ENCODE data around the gene DGKA.
A peak's percentile ranks its signal among the peaks of the same experiment; 100 is the strongest.

Gene DGKA

DNA sequence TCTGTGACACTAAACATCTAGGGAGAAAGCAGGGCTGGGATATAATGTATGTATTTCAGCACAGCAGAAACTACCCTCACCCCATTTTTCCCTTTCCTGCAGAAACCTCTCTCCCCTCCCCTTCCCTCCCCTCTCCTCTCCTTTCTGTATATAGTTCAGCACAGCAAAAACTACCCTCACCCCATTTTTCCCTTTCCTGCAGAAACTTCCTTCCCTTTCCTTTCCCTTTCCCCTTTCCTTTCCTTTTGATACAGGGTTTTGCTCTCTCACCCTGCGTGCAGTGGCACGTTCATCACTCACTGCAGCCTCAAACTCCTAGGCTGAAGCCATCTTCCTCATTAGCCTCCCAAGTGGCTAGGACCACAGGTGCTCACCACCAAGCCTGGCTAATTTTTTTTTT, 32.8 kb downstream of the DGKA start:
- no peak overlapping the region for H3K9ac ChIP-seq (ENCODE audit: low read length)
- DNase-seq, result no peak
- H2BK12ac ChIP-seq (ENCODE audit: low read length in 2 of 2), result no peak overlapping the region
- H3K23ac ChIP-seq (ENCODE audit: low read length in 2 of 2), result no peak overlapping the region
- H2BK120ac ChIP-seq (ENCODE audit: low read depth, low read length), result no peak overlapping the region
- 77% methylated on average over 2 of the region's 2 CpGs for WGBS
- no peak overlapping the region for H3K4me3 ChIP-seq (ENCODE audit: insufficient read depth in 1 of 2, low read depth in 1 of 2, low read length in 2 of 2)
- peaks cover 11% of the 10 kb centered on the region for H3K79me1 ChIP-seq (replicated peaks; ENCODE audit: low read length, poor library complexity, severe bottlenecking)
- H4K91ac ChIP-seq (ENCODE audit: low read length), result no peak overlapping the region
- no peak overlapping the region for H3K14ac ChIP-seq (ENCODE audit: low read length in 2 of 2)
- no peak overlapping the region for H3K27ac ChIP-seq (ENCODE audit: low read length, poor library complexity, severe bottlenecking)
- no peak overlapping the region for H2BK15ac ChIP-seq (ENCODE audit: low read depth, poor library complexity, severe bottlenecking)
- no peaks in the 10 kb centered on the region for H3K4me1 ChIP-seq (ENCODE audit: control insufficient read depth, insufficient read depth, low read depth, low read length)
- no peak overlapping the region for H3K4ac ChIP-seq (ENCODE audit: low read depth in 1 of 2, low read length in 2 of 2)
- no peak overlapping the region for H3K18ac ChIP-seq (ENCODE audit: low read depth in 1 of 2, low read length in 2 of 2)
- H3K4me2 ChIP-seq (ENCODE audit: low read length, poor library complexity, severe bottlenecking), result no peak overlapping the region
- no peaks in the 10 kb centered on the region for H3K9me3 ChIP-seq (ENCODE audit: control insufficient read depth, low read length)
- no peaks in the 10 kb centered on the region for H3K27me3 ChIP-seq (ENCODE audit: control insufficient read depth in 1 of 2, insufficient read depth in 1 of 2, low read length in 2 of 2)
- H2BK5ac ChIP-seq (ENCODE audit: low read depth, low read length, poor library complexity, severe bottlenecking), result no peak overlapping the region
- no peaks in the 10 kb centered on the region for H3K36me3 ChIP-seq (ENCODE audit: control insufficient read depth in 1 of 2, insufficient read depth in 2 of 2, low read depth in 1 of 2, low read length in 2 of 2)
- no peak overlapping the region for H2AK5ac ChIP-seq (ENCODE audit: low read length, severe bottlenecking)
- no peak overlapping the region for H4K8ac ChIP-seq (ENCODE audit: low read length)
- H2AFZ ChIP-seq (ENCODE audit: low read depth, low read length), result no peak overlapping the region

DNA sequence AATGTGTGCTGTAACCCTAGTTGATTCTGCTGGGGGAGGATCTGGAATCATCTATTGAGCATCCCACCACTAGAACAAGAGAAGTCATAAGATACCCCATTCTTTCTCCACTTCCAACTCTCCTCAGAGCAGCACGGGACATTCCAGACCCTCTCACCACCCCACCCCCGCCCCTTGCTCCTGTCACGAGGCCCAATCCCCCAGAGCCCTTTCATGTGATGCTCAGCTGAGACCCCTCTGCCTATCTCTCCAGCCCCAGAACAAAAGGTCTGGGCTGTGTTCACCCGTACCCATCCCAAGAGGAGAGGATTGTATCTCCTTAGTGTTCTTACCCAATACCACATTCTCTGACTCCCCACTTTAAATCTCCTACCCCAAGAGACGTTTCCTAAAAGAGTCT, 34.3 kb downstream of the DGKA start:
- Histone ChIP-seq H3K18ac (ENCODE audit: low read depth in 1 of 2, low read length in 2 of 2) (peak overlapping the region in 1 of 2 experiments; percentile 30), H2BK12ac (ENCODE audit: low read length in 2 of 2) (no peak overlapping the region), H3K9me3 (ENCODE audit: control insufficient read depth, low read length) (no peaks in the 10 kb centered on the region), H3K4me1 (ENCODE audit: control insufficient read depth, insufficient read depth, low read depth, low read length) (no peaks in the 10 kb centered on the region), H2AFZ (ENCODE audit: low read depth, low read length) (no peak overlapping the region), H2BK120ac (ENCODE audit: low read depth, low read length) (no peak overlapping the region), H3K23ac (ENCODE audit: low read length in 2 of 2) (no peak overlapping the region), H3K27me3 (ENCODE audit: control insufficient read depth in 1 of 2, insufficient read depth in 1 of 2, low read length in 2 of 2) (no peaks in the 10 kb centered on the region), H2BK15ac (ENCODE audit: low read depth, poor library complexity, severe bottlenecking) (peak overlapping the region; percentile 50), H3K36me3 (ENCODE audit: control insufficient read depth in 1 of 2, insufficient read depth in 2 of 2, low read depth in 1 of 2, low read length in 2 of 2) (peaks cover 0 to 3% of the 10 kb centered on the region in 2 experiments), H3K14ac (ENCODE audit: low read length in 2 of 2) (no peak overlapping the region), H3K27ac (ENCODE audit: low read length, poor library complexity, severe bottlenecking) (no peak overlapping the region), H2BK5ac (ENCODE audit: low read depth, low read length, poor library complexity, severe bottlenecking) (no peak overlapping the region), H3K9ac (ENCODE audit: low read length) (no peak overlapping the region), H3K4ac (ENCODE audit: low read depth in 1 of 2, low read length in 2 of 2) (no peak overlapping the region), H4K8ac (ENCODE audit: low read length) (no peak overlapping the region), H3K4me2 (ENCODE audit: low read length, poor library complexity, severe bottlenecking) (no peak overlapping the region), H3K79me1 (replicated peaks; ENCODE audit: low read length, poor library complexity, severe bottlenecking) (peaks cover 18% of the 10 kb centered on the region), H2AK5ac (ENCODE audit: low read length, severe bottlenecking) (peak overlapping the region; percentile 53), H3K4me3 (ENCODE audit: insufficient read depth in 1 of 2, low read depth in 1 of 2, low read length in 2 of 2) (no peak overlapping the region), H4K91ac (ENCODE audit: low read length) (no peak overlapping the region)
- DNase-seq, result no peak
- WGBS, result 59% methylated on average over 5 of the region's 5 CpGs

DNA sequence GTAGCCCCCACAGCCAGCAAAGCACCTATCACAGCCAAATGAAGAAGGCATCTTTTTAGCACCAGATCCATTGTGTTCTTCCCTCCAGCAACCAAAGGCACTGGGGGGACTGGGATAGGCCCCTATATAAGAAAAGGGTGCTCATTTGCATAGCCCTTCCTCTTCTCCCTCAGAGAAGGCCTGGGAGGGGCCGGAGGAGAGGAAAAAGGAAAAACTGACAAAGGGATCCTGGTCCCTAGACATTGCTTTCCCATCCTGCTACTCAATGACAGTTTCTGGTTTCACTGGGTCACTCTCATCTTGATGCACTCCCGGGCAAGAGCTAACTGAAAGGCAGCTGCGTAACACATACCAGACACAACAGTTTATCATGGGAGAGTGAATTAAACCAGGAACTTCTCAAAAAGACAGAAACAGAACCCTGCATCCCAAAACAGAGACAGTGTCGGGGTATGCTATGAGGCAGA, 35.0 kb downstream of the DGKA start, which contains the start of gene PMEL:
Gene PMEL (minus strand): TSS at position 102 of the 467 bp plus-strand sequence. CDS start 31 bp downstream, at position 71.
- peak within 1 kb of the TSS; percentile 73 for H2BK15ac ChIP-seq (ENCODE audit: low read depth, poor library complexity, severe bottlenecking)
- H3K4me1 ChIP-seq (ENCODE audit: control insufficient read depth, insufficient read depth, low read depth, low read length), result no peaks in the 10 kb centered on the region
- peak within 1 kb of the TSS; percentile 65 to 92 for H3K4me3 ChIP-seq (ENCODE audit: insufficient read depth in 1 of 2, low read depth in 1 of 2, low read length in 2 of 2)
- H2BK120ac ChIP-seq (ENCODE audit: low read depth, low read length), result no peak within 1 kb of the TSS
- H3K9me3 ChIP-seq (ENCODE audit: control insufficient read depth, low read length), result no peaks in the 10 kb centered on the region
- H3K27me3 ChIP-seq (ENCODE audit: control insufficient read depth in 1 of 2, insufficient read depth in 1 of 2, low read length in 2 of 2), result no peaks in the 10 kb centered on the region
- peak within 1 kb of the TSS; percentile 63 for H3K4me2 ChIP-seq (ENCODE audit: low read length, poor library complexity, severe bottlenecking)
- H3K36me3 ChIP-seq (ENCODE audit: control insufficient read depth in 1 of 2, insufficient read depth in 2 of 2, low read depth in 1 of 2, low read length in 2 of 2), result peaks cover 0 to 9% of the 10 kb centered on the region in 2 experiments
- peak within 1 kb of the TSS in 1 of 2 experiments; percentile 62 for H3K4ac ChIP-seq (ENCODE audit: low read depth in 1 of 2, low read length in 2 of 2)
- peak within 1 kb of the TSS; percentile 15 for H3K27ac ChIP-seq (ENCODE audit: low read length, poor library complexity, severe bottlenecking)
- peak within 1 kb of the TSS; percentile 76 for H4K8ac ChIP-seq (ENCODE audit: low read length)
- H3K23ac ChIP-seq (ENCODE audit: low read length in 2 of 2), result no peak within 1 kb of the TSS
- H2AFZ ChIP-seq (ENCODE audit: low read depth, low read length), result peak within 1 kb of the TSS; percentile 86
- H2BK5ac ChIP-seq (ENCODE audit: low read depth, low read length, poor library complexity, severe bottlenecking), result no peak within 1 kb of the TSS
- no peak within 1 kb of the TSS for H4K91ac ChIP-seq (ENCODE audit: low read length)
- DNase-seq, result peak; percentile 45
- peak within 1 kb of the TSS; percentile 53 for H2AK5ac ChIP-seq (ENCODE audit: low read length, severe bottlenecking)
- 26% methylated on average over 4 of the region's 4 CpGs for WGBS
- H3K9ac ChIP-seq (ENCODE audit: low read length), result peak within 1 kb of the TSS; percentile 90
- no peak within 1 kb of the TSS for H2BK12ac ChIP-seq (ENCODE audit: low read length in 2 of 2)
- peaks cover 22% of the 10 kb centered on the region for H3K79me1 ChIP-seq (replicated peaks; ENCODE audit: low read length, poor library complexity, severe bottlenecking)
- H3K18ac ChIP-seq (ENCODE audit: low read depth in 1 of 2, low read length in 2 of 2), result peak within 1 kb of the TSS; percentile 30 to 54
- no peak within 1 kb of the TSS for H3K14ac ChIP-seq (ENCODE audit: low read length in 2 of 2)

DNA sequence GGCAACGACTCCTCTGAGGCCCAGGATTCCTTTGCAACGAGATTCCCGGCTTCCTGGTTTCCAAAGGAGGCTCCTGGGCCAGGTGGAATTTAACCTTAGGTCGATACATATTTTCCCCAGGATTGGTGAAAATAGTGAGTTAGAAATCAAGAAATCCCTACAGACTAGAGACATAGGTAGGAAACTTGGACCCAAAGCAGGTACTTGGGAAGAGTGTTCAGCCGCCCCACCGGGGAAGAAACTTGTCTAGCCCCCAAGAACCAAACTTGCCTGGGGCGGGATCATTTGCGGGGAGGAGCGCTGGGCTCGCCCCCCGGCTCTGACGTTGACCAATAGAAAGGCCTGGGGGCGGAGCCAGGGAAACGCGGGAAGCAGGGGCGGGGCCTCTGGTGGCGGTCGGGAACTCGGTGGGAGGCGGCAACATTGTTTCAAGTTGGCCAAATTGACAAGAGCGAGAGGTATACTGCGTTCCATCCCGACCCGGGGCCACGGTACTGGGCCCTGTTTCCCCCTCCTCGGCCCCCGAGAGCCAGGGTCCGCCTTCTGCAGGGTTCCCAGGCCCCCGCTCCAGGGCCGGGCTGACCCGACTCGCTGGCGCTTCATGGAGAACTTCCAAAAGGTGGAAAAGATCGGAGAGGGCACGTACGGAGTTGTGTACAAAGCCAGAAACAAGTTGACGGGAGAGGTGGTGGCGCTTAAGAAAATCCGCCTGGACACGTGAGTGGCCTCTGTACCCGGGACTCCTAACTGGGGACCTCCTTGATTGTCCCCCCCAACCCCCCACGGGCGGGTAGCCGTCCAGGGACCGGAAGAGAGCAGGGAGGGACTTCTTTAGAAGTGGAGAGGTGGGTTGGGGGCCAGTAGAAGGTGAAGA, 35.7 kb downstream of the DGKA start, which contains the start of gene CDK2:
Gene CDK2 (plus strand): TSS at position 423 of the 874 bp plus-strand sequence. CDS start 179 bp downstream, at position 602.
- no peak within 1 kb of the TSS for H2BK5ac ChIP-seq (ENCODE audit: low read depth, low read length, poor library complexity, severe bottlenecking)
- H4K8ac ChIP-seq (ENCODE audit: low read length), result peak within 1 kb of the TSS; percentile 76
- peak within 1 kb of the TSS; percentile 28 to 54 for H3K18ac ChIP-seq (ENCODE audit: low read depth in 1 of 2, low read length in 2 of 2)
- WGBS, result 2% methylated on average over 42 of the region's 45 CpGs
- peak within 1 kb of the TSS; percentile 86 for H2AFZ ChIP-seq (ENCODE audit: low read depth, low read length)
- no peak within 1 kb of the TSS for H2BK12ac ChIP-seq (ENCODE audit: low read length in 2 of 2)
- H3K4ac ChIP-seq (ENCODE audit: low read depth in 1 of 2, low read length in 2 of 2), result peak within 1 kb of the TSS in 1 of 2 experiments; percentile 62
- DNase-seq, result peak; percentile 84
- peak within 1 kb of the TSS; percentile 73 for H2BK15ac ChIP-seq (ENCODE audit: low read depth, poor library complexity, severe bottlenecking)
- H3K79me1 ChIP-seq (replicated peaks; ENCODE audit: low read length, poor library complexity, severe bottlenecking), result peaks cover 27% of the 10 kb centered on the region
- no peak within 1 kb of the TSS for H2BK120ac ChIP-seq (ENCODE audit: low read depth, low read length)
- peaks cover 4 to 16% of the 10 kb centered on the region in 2 experiments for H3K36me3 ChIP-seq (ENCODE audit: control insufficient read depth in 1 of 2, insufficient read depth in 2 of 2, low read depth in 1 of 2, low read length in 2 of 2)
- peak within 1 kb of the TSS; percentile 53 for H2AK5ac ChIP-seq (ENCODE audit: low read length, severe bottlenecking)
- H4K91ac ChIP-seq (ENCODE audit: low read length), result no peak within 1 kb of the TSS
- no peak within 1 kb of the TSS for H3K14ac ChIP-seq (ENCODE audit: low read length in 2 of 2)
- no peaks in the 10 kb centered on the region for H3K4me1 ChIP-seq (ENCODE audit: control insufficient read depth, insufficient read depth, low read depth, low read length)
- no peaks in the 10 kb centered on the region for H3K27me3 ChIP-seq (ENCODE audit: control insufficient read depth in 1 of 2, insufficient read depth in 1 of 2, low read length in 2 of 2)
- H3K9ac ChIP-seq (ENCODE audit: low read length), result peak within 1 kb of the TSS; percentile 90
- H3K4me3 ChIP-seq (ENCODE audit: insufficient read depth in 1 of 2, low read depth in 1 of 2, low read length in 2 of 2), result peak within 1 kb of the TSS; percentile 65 to 92
- peak within 1 kb of the TSS; percentile 63 for H3K4me2 ChIP-seq (ENCODE audit: low read length, poor library complexity, severe bottlenecking)
- peak within 1 kb of the TSS; percentile 15 for H3K27ac ChIP-seq (ENCODE audit: low read length, poor library complexity, severe bottlenecking)
- H3K23ac ChIP-seq (ENCODE audit: low read length in 2 of 2), result no peak within 1 kb of the TSS
- H3K9me3 ChIP-seq (ENCODE audit: control insufficient read depth, low read length), result no peaks in the 10 kb centered on the region
